Vagina (tissue), 2 donors: ENCODE data around the gene CUBN. TPM values are rescaled to one million over a fixed set of nuclear protein-coding genes. Genes with fewer than 3 reads are reported as not detected.

Experiments used
- DNase-seq, 2 donors: peaks; one replicate each; pipeline ENCODE4 v3.0.0-alpha.2; 2017; ENCODE audit errors: extremely low spot score in 2 of 2
- H3K27ac ChIP-seq: fragments of 200-600 bp; sonication (generic); one replicate; pipeline ENCODE4 v1.5.1; 2019
- H3K27me3 ChIP-seq: fragments of 200-600 bp; sonication (generic); one replicate; pipeline ENCODE4 v1.5.1; 2019
- H3K36me3 ChIP-seq, 2 donors: fragments of 200-600 bp; sonication (generic); one replicate each; pipeline ENCODE4 v1.5.1; 2017 to 2019
- H3K4me1 ChIP-seq: fragments of 200-600 bp; sonication (generic); one replicate; pipeline ENCODE4 v1.5.1; 2019
- H3K4me3 ChIP-seq, 2 donors: fragments of 200-600 bp; sonication (generic); 1 replicate in 1 of 2; 2 replicates in 1 of 2; pipeline ENCODE4 v1.5.1; 2016 to 2019
- H3K9me3 ChIP-seq: fragments of 200-600 bp; sonication (generic); one replicate; pipeline ENCODE4 v1.5.1; 2019
- POLR2A ChIP-seq, 2 donors: fragments of 450-650 bp; IDR thresholded peaks; one replicate each; pipeline ENCODE4 v1.6.1; 2017; ENCODE audit warnings: antibody characterized with exemption in 2 of 2, mild to moderate bottlenecking in 2 of 2, moderate library complexity in 2 of 2
- POLR2AphosphoS5 ChIP-seq, 2 donors: sonication (generic); formaldehyde crosslinking; IDR thresholded peaks; one replicate each; pipeline ENCODE4 v1.9.0; 2017; ENCODE audit warnings: antibody characterized with exemption in 2 of 2, mild to moderate bottlenecking in 2 of 2, low read depth in 1 of 2; ENCODE audit not compliant: insufficient read depth in 1 of 2
- intact Hi-C: fragments of 100-400 bp; cut with DNase I; formaldehyde crosslinking; loops from one replicate; pipeline ENCODE4 v1.15.1; 2023
- total RNA-seq: library from RNA; depleted of rRNA; stranded (reverse); fragments of >200 nt; gene quantifications from one replicate; pipeline ENCODE4 v1.2.3, GENCODE V29; 2016
- TF ChIP-seq, protein P1 (sequence below), 3 experiments: fragments of 450-650 bp in 2 of 3; fragments of 200-600 bp in 1 of 3; sonication (generic) in 1 of 3; IDR thresholded peaks; one replicate each; pipeline ENCODE4 v1.5.1; 2017 to 2019; ENCODE audit warnings: antibody characterized with exemption in 3 of 3, mild to moderate bottlenecking in 2 of 3, moderate library complexity in 2 of 3

CUBN gene
- total RNA-seq, 1 donor from 2014 or later, result 4.4 TPM

GRCh38 chr10:17161775-17162174 is 32.2 kb upstream of the CUBN start:
- H3K27ac ChIP-seq, result no peak overlapping the region
- H3K27me3 ChIP-seq, result no peaks in the 10 kb centered on the region
- DNase-seq, result no peak
- H3K9me3 ChIP-seq, result no peaks in the 10 kb centered on the region
- H3K4me1 ChIP-seq, result no peaks in the 10 kb centered on the region
- no peaks in the 10 kb centered on the region for H3K36me3 ChIP-seq
- intact Hi-C loops, result no loop called here
- H3K4me3 ChIP-seq, result no peak overlapping the region
- TF ChIP-seq POLR2AphosphoS5 (IDR thresholded peaks at IDR 0.05; ENCODE audit: insufficient read depth in 1 of 2, low read depth in 1 of 2), result no peak
- TF ChIP-seq, protein P1, sequence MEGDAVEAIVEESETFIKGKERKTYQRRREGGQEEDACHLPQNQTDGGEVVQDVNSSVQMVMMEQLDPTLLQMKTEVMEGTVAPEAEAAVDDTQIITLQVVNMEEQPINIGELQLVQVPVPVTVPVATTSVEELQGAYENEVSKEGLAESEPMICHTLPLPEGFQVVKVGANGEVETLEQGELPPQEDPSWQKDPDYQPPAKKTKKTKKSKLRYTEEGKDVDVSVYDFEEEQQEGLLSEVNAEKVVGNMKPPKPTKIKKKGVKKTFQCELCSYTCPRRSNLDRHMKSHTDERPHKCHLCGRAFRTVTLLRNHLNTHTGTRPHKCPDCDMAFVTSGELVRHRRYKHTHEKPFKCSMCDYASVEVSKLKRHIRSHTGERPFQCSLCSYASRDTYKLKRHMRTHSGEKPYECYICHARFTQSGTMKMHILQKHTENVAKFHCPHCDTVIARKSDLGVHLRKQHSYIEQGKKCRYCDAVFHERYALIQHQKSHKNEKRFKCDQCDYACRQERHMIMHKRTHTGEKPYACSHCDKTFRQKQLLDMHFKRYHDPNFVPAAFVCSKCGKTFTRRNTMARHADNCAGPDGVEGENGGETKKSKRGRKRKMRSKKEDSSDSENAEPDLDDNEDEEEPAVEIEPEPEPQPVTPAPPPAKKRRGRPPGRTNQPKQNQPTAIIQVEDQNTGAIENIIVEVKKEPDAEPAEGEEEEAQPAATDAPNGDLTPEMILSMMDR (IDR thresholded peaks at IDR 0.05), result no peak
- TF ChIP-seq POLR2A (IDR thresholded peaks at IDR 0.05), result no peak

DNA sequence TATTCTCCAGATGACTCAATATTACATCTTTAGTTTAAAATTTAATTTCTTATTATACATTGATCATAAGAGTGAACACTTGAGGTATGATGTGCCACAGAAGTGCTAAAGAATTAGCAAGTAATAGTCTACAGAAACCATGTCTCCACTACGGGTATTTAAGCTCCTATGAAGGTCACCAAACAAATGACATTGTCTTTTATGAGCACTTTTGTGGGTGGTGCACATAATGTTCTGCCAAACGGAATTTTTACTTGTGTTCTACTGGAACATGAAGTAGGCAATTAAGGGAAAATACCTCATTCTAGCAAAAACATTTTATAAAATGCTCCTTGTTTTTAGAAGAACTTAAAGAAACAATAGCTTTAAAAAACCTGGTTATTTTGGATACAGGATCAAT is 27.4 kb upstream of the CUBN start:
- DNase-seq, result no peak
- TF ChIP-seq, protein P1 (IDR thresholded peaks at IDR 0.05), result no peak
- no peaks in the 10 kb centered on the region for H3K27me3 ChIP-seq
- no peak overlapping the region for H3K27ac ChIP-seq
- no peaks in the 10 kb centered on the region for H3K36me3 ChIP-seq
- H3K9me3 ChIP-seq, result no peaks in the 10 kb centered on the region
- intact Hi-C loops, result no loop called here
- no peak overlapping the region for H3K4me3 ChIP-seq
- H3K4me1 ChIP-seq, result no peaks in the 10 kb centered on the region

DNA sequence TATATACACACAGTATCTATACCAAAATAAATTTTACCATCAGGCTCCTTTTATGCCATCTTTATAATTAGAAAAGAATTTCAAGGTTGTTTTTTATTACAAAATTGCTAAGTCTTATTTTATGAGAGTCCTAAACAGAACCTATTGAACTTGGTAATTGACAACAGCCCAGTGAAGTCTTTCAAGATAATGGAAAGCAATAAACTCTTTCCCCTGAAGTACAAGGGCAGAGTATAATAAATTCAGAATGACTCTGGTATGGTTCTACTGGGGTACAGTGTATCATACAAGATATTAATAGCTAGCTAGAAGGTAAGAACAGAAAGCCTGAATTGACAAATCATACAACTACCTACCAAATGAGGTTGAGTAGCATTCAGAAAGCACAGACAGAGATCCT is 26.2 kb upstream of the CUBN start:
- no peaks in the 10 kb centered on the region for H3K4me1 ChIP-seq
- no peaks in the 10 kb centered on the region for H3K36me3 ChIP-seq
- no peak overlapping the region for H3K27ac ChIP-seq
- TF ChIP-seq, protein P1 (IDR thresholded peaks at IDR 0.05), result no peak
- TF ChIP-seq POLR2A (IDR thresholded peaks at IDR 0.05), result no peak
- no peak for TF ChIP-seq POLR2AphosphoS5 (IDR thresholded peaks at IDR 0.05; ENCODE audit: insufficient read depth in 1 of 2, low read depth in 1 of 2)
- DNase-seq, result no peak
- H3K9me3 ChIP-seq, result no peaks in the 10 kb centered on the region
- H3K27me3 ChIP-seq, result no peaks in the 10 kb centered on the region
- no peak overlapping the region for H3K4me3 ChIP-seq
- intact Hi-C loops, result no loop called here

DNA sequence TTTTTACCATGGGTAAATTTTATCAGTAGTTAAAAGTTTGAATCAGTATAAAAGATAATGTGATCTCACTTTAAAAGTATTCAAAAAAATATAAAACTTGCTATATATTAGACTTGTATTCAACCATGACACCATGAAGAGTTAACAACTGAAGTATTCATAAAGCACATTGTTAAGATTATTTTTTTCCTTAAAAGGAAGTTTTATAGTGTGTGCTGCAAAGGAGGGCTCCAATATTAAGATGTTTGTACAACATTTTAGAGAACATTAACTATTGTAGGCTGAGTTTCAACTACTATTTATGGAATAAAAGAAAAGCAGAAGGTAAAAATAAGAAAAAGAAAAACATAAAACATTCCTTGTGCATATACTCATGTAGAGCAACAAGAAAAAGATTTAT is 24.5 kb upstream of the CUBN start:
- no peaks in the 10 kb centered on the region for H3K9me3 ChIP-seq
- H3K27ac ChIP-seq, result no peak overlapping the region
- intact Hi-C loops, result no loop called here

DNA sequence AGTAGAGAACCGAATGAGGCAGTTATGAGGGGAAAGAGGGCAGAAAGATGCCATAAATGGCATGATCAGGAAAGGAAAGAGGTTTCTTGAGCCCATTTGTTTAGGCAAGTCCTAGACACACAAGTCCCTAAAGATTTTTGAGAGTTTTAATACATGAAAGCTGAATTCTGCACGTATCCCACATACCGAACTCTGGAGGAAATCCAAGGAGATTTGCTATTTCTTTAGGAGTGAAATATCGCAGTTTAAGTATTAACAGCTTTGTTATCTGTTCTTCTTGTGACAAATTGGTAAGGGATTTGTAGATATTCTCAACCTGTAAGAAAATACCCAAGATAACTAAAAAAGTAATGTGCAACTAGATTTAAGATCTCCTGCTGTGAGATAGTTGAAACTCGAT is 23.7 kb upstream of the CUBN start:
- Histone ChIP-seq H3K4me1 (no peaks in the 10 kb centered on the region), H3K27me3 (no peaks in the 10 kb centered on the region), H3K36me3 (no peaks in the 10 kb centered on the region), H3K9me3 (no peaks in the 10 kb centered on the region), H3K4me3 (no peak overlapping the region), H3K27ac (no peak overlapping the region)
- intact Hi-C loops, result no loop called here
- no peak for DNase-seq
- TF ChIP-seq POLR2A (IDR thresholded peaks at IDR 0.05) (no peak), POLR2AphosphoS5 (IDR thresholded peaks at IDR 0.05; ENCODE audit: insufficient read depth in 1 of 2, low read depth in 1 of 2) (no peak)
- TF ChIP-seq, protein P1 (IDR thresholded peaks at IDR 0.05), result no peak

More for the DNA sequence above, 24.5 kb upstream of the CUBN start:
- H3K36me3 ChIP-seq, result no peaks in the 10 kb centered on the region
- TF ChIP-seq, protein P1 (IDR thresholded peaks at IDR 0.05), result no peak
- TF ChIP-seq POLR2AphosphoS5 (IDR thresholded peaks at IDR 0.05; ENCODE audit: insufficient read depth in 1 of 2, low read depth in 1 of 2), result no peak
- no peak for TF ChIP-seq POLR2A (IDR thresholded peaks at IDR 0.05)
- DNase-seq, result no peak
- no peaks in the 10 kb centered on the region for H3K4me1 ChIP-seq
- H3K27me3 ChIP-seq, result no peaks in the 10 kb centered on the region
- no peak overlapping the region for H3K4me3 ChIP-seq
